NOMO-1 treated with dmso at 0.1 percent for 144 hours (cell line): Measurements from ENCODE around the gene GPC6.
"Not testable (repeated sequence)": the region's sequence is repeated elsewhere in the genome, so short reads cannot be mapped to it uniquely, and the experiment has no call there.

Source experiments
- DNase-seq: peaks from one replicate; lab custom pipeline; 2025; ENCODE audit not compliant: unreplicated experiment; lab: John Stamatoyannopoulos, UW

GPC6 gene

GRCh38 chr13:94329754-94330551 is 1103.3 kb downstream of the GPC6 start:
- DNase-seq = no peak

- DNase-seq = no peak
These were observed 1104.0 kb downstream of the GPC6 start for GRCh38 chr13:94330552-94331071.

- DNase-seq = no peak
These were observed 1104.7 kb downstream of the GPC6 start for GRCh38 chr13:94331281-94331680.

- DNase-seq = no peak
These were observed 1105.9 kb downstream of the GPC6 start for GRCh38 chr13:94332359-94333096.

- no peak for DNase-seq
These were observed 1106.7 kb downstream of the GPC6 start for GRCh38 chr13:94333131-94333820.

GRCh38 chr13:94335761-94336526 is 1109.3 kb downstream of the GPC6 start:
- DNase-seq = no peak

- DNase-seq = no peak
These were observed 1112.6 kb downstream of the GPC6 start for GRCh38 chr13:94339116-94339687.

- no peak for DNase-seq
These were observed 1116.0 kb downstream of the GPC6 start for GRCh38 chr13:94342436-94343242.

GRCh38 chr13:94343243-94343585 is 1116.6 kb downstream of the GPC6 start:
- no peak for DNase-seq

GRCh38 chr13:94343687-94344086 is 1117.1 kb downstream of the GPC6 start:
- DNase-seq = not testable (repeated sequence)

- no peak for DNase-seq
These were observed 1117.7 kb downstream of the GPC6 start for GRCh38 chr13:94344126-94344818.

GRCh38 chr13:94345374-94346195 is 1119.0 kb downstream of the GPC6 start:
- DNase-seq = no peak

- no peak for DNase-seq
These were observed 1119.8 kb downstream of the GPC6 start for GRCh38 chr13:94346261-94347019.

GRCh38 chr13:94351292-94351990 is 1124.8 kb downstream of the GPC6 start:
- no peak for DNase-seq

- no peak for DNase-seq
These were observed 1125.5 kb downstream of the GPC6 start for GRCh38 chr13:94352057-94352456.

GRCh38 chr13:94353167-94353710 is 1126.6 kb downstream of the GPC6 start:
- no peak for DNase-seq

GRCh38 chr13:94359875-94360274 is 1133.3 kb downstream of the GPC6 start:
- no peak for DNase-seq
